ENCODE measurements around the gene LARP6. TPM values are rescaled to one million over a fixed set of nuclear protein-coding genes. Genes with fewer than 3 reads are reported as not detected.

Gene LARP6
- total RNA-seq, 1 donor from 2014 or later, result 135 TPM

GRCh38 chr15:70826634-70827033 lies 27.3 kb downstream of the LARP6 start:
- Mint-ChIP-seq H3K27me3 (ENCODE audit: low read depth) (no peaks in the 10 kb centered on the region), H3K36me3 (ENCODE audit: low read depth) (peaks cover 5% of the 10 kb centered on the region), H3K4me3 (ENCODE audit: unreplicated experiment) (no peak overlapping the region), H3K9me3 (ENCODE audit: low read depth) (no peaks in the 10 kb centered on the region), H3K27ac (ENCODE audit: unreplicated experiment) (peak overlapping the region; percentile 93), H3K4me1 (ENCODE audit: low read depth) (peaks cover 48% of the 10 kb centered on the region)
- TF ChIP-seq CTCF (IDR thresholded peaks at IDR 0.05), result no peak
- no peak for DNase-seq (ENCODE audit: low spot score)

GRCh38 chr15:70825841-70826240 lies 28.1 kb downstream of the LARP6 start:
- DNase-seq (ENCODE audit: low spot score), result no peak
- no peak overlapping the region for H3K4me3 Mint-ChIP-seq (ENCODE audit: unreplicated experiment)
- TF ChIP-seq CTCF (IDR thresholded peaks at IDR 0.05), result no peak
- H3K27me3 Mint-ChIP-seq (ENCODE audit: low read depth), result no peaks in the 10 kb centered on the region
- peaks cover 42% of the 10 kb centered on the region for H3K4me1 Mint-ChIP-seq (ENCODE audit: low read depth)
- H3K36me3 Mint-ChIP-seq (ENCODE audit: low read depth), result peaks cover 2% of the 10 kb centered on the region
- no peaks in the 10 kb centered on the region for H3K9me3 Mint-ChIP-seq (ENCODE audit: low read depth)
- H3K27ac Mint-ChIP-seq (ENCODE audit: unreplicated experiment), result peak overlapping the region; percentile 93

- no peaks in the 10 kb centered on the region for H3K9me3 Mint-ChIP-seq (ENCODE audit: low read depth)
- no peak overlapping the region for H3K27ac Mint-ChIP-seq (ENCODE audit: unreplicated experiment)
- no peak for DNase-seq (ENCODE audit: low spot score)
- no peak overlapping the region for H3K4me3 Mint-ChIP-seq (ENCODE audit: unreplicated experiment)
- H3K4me1 Mint-ChIP-seq (ENCODE audit: low read depth), result peaks cover 31% of the 10 kb centered on the region
- TF ChIP-seq CTCF (IDR thresholded peaks at IDR 0.05), result no peak
- no peaks in the 10 kb centered on the region for H3K27me3 Mint-ChIP-seq (ENCODE audit: low read depth)
- no peaks in the 10 kb centered on the region for H3K36me3 Mint-ChIP-seq (ENCODE audit: low read depth)
Measured at GRCh38 chr15:70823196-70823595, 30.8 kb downstream of the LARP6 start.

DNA sequence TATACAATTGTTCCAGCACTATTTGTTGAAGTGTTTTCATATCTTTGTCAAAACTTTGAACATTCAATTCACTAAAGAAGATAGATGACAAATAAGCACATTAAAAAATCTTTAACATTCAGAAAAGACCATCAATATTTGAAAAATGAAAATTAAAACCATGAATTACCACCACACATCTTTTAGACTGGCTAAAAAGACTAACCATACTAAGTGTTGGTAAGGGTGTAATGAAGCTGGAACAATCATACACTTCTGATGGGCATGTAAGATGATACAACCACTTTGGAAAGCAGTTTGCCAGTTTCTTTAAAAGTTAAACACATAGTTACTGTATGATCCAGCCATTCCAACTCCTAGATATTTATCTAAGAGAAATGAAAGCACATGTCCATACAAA lies 33.7 kb downstream of the LARP6 start:
- H3K9me3 Mint-ChIP-seq (ENCODE audit: low read depth), result no peaks in the 10 kb centered on the region
- TF ChIP-seq CTCF (IDR thresholded peaks at IDR 0.05), result no peak
- no peaks in the 10 kb centered on the region for H3K27me3 Mint-ChIP-seq (ENCODE audit: low read depth)
- H3K4me1 Mint-ChIP-seq (ENCODE audit: low read depth), result peaks cover 3% of the 10 kb centered on the region
- DNase-seq (ENCODE audit: low spot score), result no peak
- no peak overlapping the region for H3K4me3 Mint-ChIP-seq (ENCODE audit: unreplicated experiment)
- no peak overlapping the region for H3K27ac Mint-ChIP-seq (ENCODE audit: unreplicated experiment)
- no peaks in the 10 kb centered on the region for H3K36me3 Mint-ChIP-seq (ENCODE audit: low read depth)

GRCh38 chr15:70818580-70818979 lies 35.4 kb downstream of the LARP6 start:
- H3K27ac Mint-ChIP-seq (ENCODE audit: unreplicated experiment), result no peak overlapping the region
- TF ChIP-seq CTCF (IDR thresholded peaks at IDR 0.05), result no peak
- H3K9me3 Mint-ChIP-seq (ENCODE audit: low read depth), result no peaks in the 10 kb centered on the region
- no peaks in the 10 kb centered on the region for H3K4me1 Mint-ChIP-seq (ENCODE audit: low read depth)
- no peaks in the 10 kb centered on the region for H3K36me3 Mint-ChIP-seq (ENCODE audit: low read depth)
- DNase-seq (ENCODE audit: low spot score), result no peak
- no peaks in the 10 kb centered on the region for H3K27me3 Mint-ChIP-seq (ENCODE audit: low read depth)
- H3K4me3 Mint-ChIP-seq (ENCODE audit: unreplicated experiment), result no peak overlapping the region
